PC-3 (cell line): Measurements from ENCODE around the gene PRKAR1B.

Source experiments
- EZH2 ChIP-seq: fragments of 300-600 bp; sonication (generic); IDR thresholded peaks from one replicate; pipeline ENCODE4 v1.6.1; 2017; ENCODE audit warnings: antibody characterized with exemption, mild to moderate bottlenecking, low read length; ENCODE audit not compliant: unreplicated experiment
- EZH2phosphoT487 ChIP-seq: fragments of 300-600 bp; sonication (generic); IDR thresholded peaks from 2 replicates; pipeline ENCODE4 v1.6.1; 2018; ENCODE audit warnings: mild to moderate bottlenecking, antibody characterized with exemption, low read length, borderline replicate concordance
- TF ChIP-seq, protein P1 (sequence below): fragments of 300-600 bp; sonication (generic); conservative IDR thresholded peaks from 2 replicates; pipeline ENCODE4 v1.5.1; 2017; ENCODE audit warnings: antibody characterized with exemption, low read depth, mild to moderate bottlenecking, low read length

- no peak for TF ChIP-seq EZH2
- TF ChIP-seq, protein P1, sequence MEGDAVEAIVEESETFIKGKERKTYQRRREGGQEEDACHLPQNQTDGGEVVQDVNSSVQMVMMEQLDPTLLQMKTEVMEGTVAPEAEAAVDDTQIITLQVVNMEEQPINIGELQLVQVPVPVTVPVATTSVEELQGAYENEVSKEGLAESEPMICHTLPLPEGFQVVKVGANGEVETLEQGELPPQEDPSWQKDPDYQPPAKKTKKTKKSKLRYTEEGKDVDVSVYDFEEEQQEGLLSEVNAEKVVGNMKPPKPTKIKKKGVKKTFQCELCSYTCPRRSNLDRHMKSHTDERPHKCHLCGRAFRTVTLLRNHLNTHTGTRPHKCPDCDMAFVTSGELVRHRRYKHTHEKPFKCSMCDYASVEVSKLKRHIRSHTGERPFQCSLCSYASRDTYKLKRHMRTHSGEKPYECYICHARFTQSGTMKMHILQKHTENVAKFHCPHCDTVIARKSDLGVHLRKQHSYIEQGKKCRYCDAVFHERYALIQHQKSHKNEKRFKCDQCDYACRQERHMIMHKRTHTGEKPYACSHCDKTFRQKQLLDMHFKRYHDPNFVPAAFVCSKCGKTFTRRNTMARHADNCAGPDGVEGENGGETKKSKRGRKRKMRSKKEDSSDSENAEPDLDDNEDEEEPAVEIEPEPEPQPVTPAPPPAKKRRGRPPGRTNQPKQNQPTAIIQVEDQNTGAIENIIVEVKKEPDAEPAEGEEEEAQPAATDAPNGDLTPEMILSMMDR, result no peak
- no peak for TF ChIP-seq EZH2phosphoT487
Measured at GRCh38 chr7:505171-505570, 221.9 kb downstream of the PRKAR1B start.
